Measurements from ENCODE around the gene ZIC4. TPM values are rescaled to one million over a fixed set of nuclear protein-coding genes. Genes with fewer than 3 reads are reported as not detected.
A peak's percentile ranks its signal among the peaks of the same experiment; 100 is the strongest.

The ZIC4 gene
- total and polyA plus RNA-seq, 4 donors, result 0.06 TPM; not detected in 3

- Histone ChIP-seq H3K9me3 (ENCODE audit: control insufficient read depth in 4 of 4, low read length in 3 of 4) (peaks cover 0 to 2% (median 0%) of the 10 kb centered on the region in 4 donors), H3K36me3 (ENCODE audit: control insufficient read depth in 4 of 4, insufficient read depth in 3 of 4, low read depth in 1 of 4, low read length in 3 of 4) (no peaks in the 10 kb centered on the region), H3K4me1 (ENCODE audit: control insufficient read depth in 4 of 4, insufficient read depth in 4 of 4, low read length in 3 of 4) (peaks cover 4 to 14% (median 9%) of the 10 kb centered on the region in 4 donors), H3K27me3 (ENCODE audit: control insufficient read depth in 4 of 4, insufficient read depth in 4 of 4, low read length in 3 of 4) (peaks cover 2 to 36% (median 5%) of the 10 kb centered on the region in 4 donors), H3K27ac (ENCODE audit: low read depth in 1 of 2, low read length in 2 of 2) (no peak overlapping the region), H3K4me3 (ENCODE audit: low read depth in 1 of 3, low read length in 3 of 3) (peak overlapping the region in 1 of 3 donors; percentile 30), H3K9ac (ENCODE audit: low read depth in 1 of 2, low read length in 2 of 2) (no peak overlapping the region)
- TF ChIP-seq TAF1 (conservative IDR thresholded peaks at IDR 0.05) (no peak), HNF4A (conservative IDR thresholded peaks at IDR 0.05) (no peak), RAD21 (IDR thresholded peaks at IDR 0.05) (no peak), REST (IDR thresholded peaks at IDR 0.05) (no peak), JUND (IDR thresholded peaks at IDR 0.05) (no peak), GABPA (IDR thresholded peaks at IDR 0.05 in 1 of 2, conservative IDR thresholded peaks at IDR 0.05 in 1 of 2) (no peak), ZBTB33 (IDR thresholded peaks at IDR 0.05) (no peak), RXRA (IDR thresholded peaks at IDR 0.05) (no peak), YY1 (IDR thresholded peaks at IDR 0.05) (no peak), EGR1 (IDR thresholded peaks at IDR 0.05; ENCODE audit: low read depth in 2 of 2) (no peak), CTCF (IDR thresholded peaks at IDR 0.05; ENCODE audit: low read depth, low read length, missing input control) (no peak), MAX (IDR thresholded peaks at IDR 0.05) (no peak), FOXA2 (IDR thresholded peaks at IDR 0.05) (no peak), ATF3 (IDR thresholded peaks at IDR 0.05) (no peak), SP1 (IDR thresholded peaks at IDR 0.05) (no peak), NR2F2 (IDR thresholded peaks at IDR 0.05) (no peak), FOXA1 (IDR thresholded peaks at IDR 0.05) (no peak), HNF4G (IDR thresholded peaks at IDR 0.05) (no peak)
- WGBS, result 8% methylated on average over 54 of the region's 54 CpGs
- no peak for DNase-seq (ENCODE audit: low spot score)
Observed at GRCh38 chr3:147418808-147419701, 12.7 kb upstream of the ZIC4 start.
